Fibroblast of gingiva (primary cell): Measurements from ENCODE around the gene CALML6.
"Not testable (repeated sequence)": the region's sequence is repeated elsewhere in the genome, so short reads cannot be mapped to it uniquely, and the experiment has no call there.

Source experiments
- DNase-seq: peaks from one replicate; pipeline ENCODE4 v3.0.0-alpha.2; 2011; ENCODE audit warnings: low read depth

The CALML6 gene, protein sequence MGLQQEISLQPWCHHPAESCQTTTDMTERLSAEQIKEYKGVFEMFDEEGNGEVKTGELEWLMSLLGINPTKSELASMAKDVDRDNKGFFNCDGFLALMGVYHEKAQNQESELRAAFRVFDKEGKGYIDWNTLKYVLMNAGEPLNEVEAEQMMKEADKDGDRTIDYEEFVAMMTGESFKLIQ

DNA sequence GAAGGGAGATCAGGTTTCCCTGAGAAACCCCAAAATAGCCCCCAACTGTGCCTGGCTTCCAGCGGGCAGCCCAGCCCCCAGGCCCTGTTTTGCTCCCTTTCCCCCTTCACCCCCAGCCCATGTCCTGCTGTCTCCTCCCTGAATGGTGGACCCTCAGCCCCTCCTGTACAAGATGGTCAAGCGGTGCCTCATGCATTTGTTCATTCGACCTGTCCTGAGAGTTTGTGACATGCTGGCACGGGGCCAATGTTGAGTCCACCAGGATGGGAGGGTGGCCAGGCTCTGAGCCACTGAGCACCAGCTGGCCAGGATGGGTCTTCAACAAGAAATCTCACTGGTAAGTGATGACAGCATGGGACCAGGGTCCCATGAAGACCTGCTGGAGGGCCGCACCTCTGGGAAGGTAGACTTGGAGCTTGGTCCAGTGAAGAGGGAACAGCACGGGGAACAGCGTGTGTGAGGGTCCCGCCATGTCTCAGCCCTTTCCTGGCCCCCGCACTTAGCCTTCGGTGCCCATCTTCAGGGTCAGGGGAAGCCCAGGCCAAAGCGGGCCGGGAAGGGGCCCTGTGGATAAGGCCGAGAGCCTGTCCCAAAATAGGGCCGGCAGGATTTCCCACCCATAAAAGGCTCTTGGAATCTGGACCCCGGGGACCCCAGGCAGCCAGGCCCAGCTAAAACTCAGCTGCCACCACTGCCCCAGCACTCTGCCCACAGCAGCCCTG is at the start of gene CALML6:
Gene CALML6, plus strand, starts transcription at position 290 of the 722 bp plus-strand sequence. Its CDS starts 21 bp downstream, at position 311.
- no peak for DNase-seq

DNA sequence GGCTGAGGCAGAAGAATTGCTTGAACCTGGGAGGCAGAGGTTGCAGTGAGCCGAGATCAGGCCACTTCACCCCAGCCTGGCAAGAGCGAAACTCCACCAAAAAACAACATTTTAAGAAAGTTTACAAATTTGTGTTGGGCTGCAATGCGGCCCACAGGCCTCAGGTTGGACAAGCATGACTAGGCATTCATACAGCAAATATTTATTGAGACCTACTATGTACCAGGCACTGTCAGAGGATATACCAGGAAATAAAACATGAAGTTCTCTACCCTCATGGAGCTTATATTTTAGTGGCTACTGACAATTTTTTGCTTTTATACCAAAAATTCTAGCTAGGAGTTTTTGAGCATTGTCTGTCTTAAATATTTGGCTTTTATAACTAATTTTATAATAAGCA is 47.9 kb upstream of the CALML6 start:
- no peak for DNase-seq

DNA sequence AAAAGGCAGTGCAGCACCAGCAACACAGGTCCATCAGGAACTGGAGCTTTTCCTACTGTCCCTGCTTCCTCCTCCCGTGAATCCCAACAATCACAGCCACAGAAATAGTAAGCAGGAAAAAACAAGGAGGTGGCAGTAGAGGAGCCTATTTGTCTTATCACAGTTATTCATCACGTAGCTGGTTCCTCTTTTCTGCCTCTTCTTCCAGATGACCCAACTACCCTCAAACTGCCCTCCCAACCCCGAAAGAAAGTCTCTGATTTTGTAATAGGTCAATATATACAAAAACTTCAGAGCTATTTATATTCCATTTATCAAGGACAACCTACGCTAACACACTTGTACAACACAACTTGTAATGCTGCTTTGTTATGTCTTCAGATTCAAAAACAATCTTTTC is 45.6 kb upstream of the CALML6 start:
- no peak for DNase-seq

DNA sequence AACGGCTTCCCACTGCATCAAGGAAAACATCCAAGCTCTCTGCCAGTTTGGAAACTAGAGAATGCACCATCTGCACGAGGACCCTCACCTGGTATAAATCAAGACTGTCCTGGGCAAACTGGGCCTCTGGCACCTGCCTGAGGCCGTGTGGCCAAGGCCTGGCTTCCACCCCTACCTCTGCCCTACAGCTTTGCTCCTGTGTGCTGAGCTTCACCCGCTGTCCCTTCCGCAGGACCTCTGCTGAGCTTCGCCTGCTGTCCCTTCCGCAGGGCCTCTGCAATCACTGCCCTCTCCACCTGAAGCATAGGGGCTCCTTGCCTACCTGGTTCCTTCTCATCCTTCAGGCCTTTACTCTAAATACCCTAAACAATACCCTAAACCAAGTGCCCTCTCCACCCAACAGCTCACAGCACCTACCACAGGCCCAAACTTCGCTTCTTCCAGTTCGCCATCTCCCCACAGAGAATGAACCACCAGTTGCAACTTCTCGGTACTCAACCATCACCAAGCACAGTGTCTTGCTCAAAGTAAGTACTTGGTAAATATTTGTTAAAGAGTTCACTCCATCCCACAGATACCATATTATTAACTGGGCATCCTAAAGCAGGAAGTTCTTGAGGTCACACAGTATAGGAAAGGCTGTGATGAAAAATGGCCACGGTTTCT is 42.6 kb upstream of the CALML6 start:
- DNase-seq, result no peak

DNA sequence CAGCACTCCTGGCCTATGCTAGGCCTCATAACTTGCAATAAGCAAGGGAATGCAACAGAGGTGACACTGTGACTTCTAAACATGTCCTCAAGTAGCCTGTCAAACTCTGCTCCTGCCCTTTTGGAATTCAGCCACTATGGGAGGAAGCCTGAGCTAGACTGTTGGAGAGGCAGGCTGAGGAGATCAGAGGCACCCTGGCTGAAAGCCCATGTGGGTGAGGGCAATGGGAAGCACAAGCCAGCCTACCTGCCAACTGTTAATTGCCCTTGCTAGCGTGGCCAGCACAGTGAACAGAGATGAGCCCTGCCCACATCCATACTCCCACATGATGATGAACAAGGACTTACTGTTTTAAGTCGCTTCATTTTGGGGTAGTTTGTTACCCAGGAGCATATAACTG is 41.9 kb upstream of the CALML6 start:
- no peak for DNase-seq

DNA sequence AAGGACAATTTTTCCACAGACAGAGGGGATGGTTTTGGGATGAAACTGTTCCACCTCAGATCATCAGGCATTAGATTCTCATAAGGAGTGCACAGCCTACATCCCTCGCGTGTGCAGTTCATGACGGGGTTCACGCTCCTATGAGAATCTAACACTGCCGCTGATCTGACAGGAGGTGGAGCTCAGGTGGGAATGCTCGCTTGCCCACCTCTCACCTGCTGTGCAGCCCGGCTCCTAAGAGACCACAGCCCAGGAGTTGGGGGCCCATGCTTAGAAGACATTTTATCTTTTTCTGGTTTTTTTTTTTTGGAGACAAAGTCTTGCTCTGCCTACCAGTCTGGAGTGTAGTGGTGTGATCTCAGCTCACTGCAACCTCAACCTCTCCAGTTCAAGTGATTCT is 40.2 kb upstream of the CALML6 start:
- no peak for DNase-seq

DNA sequence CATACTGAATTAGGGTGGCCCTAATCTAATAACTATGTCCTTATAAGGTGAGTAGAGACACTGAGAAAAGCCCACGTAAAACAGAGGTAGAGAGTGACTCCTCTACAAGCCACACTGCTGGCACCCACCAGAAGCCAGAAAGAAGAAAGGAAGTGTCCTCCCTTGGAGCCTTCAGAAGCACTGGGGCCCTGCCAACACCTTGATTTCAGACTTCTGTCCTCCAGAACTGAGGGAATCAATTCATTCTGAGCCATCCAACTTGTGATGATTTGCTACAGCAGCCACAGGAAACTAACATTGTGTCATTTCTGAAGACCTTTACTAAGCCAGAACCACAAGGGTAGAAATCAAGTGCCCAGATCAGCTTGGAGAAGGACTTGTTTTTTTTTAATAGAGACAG is 39.1 kb upstream of the CALML6 start:
- DNase-seq, result no peak

DNA sequence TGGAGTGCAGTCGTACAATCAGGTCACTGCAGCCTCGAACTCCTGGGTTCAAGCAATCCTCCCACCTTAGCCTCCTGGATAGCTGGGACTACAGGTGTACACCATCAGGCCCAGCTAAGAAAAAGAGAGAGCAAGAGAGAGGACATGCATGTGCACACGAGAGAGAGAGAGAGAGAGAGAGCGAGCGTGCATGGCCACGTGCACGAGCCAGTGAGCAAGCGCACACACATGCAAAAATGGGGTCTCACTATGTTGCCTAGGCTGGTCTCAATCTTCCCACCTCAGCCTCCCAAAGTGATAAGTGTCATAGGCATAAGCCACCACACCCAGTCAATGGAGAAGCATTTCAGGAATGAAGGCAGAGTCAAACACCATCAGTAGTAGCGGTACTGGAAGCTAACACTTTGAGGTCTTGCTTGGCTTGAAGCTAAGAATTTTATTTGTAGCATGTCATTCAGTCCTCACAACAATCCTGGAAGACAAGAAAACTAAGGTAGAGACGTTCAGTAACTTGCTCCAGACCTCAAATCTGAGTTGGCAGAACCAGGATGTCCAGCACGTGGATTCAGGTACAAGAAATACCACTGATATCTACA is 38.6 kb upstream of the CALML6 start:
- DNase-seq, result no peak

DNA sequence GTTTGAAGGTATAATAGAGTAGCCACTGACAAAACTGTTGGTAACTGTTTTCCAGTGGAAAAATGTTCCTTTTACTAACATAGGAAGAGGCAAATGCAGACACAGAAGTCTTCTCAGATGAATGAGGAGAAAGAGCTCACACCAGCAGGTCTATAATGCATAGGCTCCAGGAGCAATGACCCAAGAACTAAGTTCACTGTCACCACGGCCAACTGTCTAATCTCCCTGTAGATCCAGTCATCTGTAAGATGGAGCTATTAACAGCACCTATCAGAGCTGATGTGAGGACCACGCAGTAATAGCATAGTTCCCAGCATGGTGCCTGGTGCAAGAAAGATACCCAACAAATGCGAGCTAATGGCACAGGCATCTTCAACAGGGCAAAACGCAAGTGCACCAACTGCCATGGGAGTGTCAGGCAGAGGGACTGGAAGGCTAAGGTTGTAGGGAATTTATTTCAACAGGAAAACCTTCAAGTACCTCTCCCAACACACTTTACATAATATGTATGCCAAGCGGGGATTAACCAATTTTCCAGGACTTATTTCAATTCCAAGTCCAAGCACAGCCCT is 37.1 kb upstream of the CALML6 start:
- no peak for DNase-seq

DNA sequence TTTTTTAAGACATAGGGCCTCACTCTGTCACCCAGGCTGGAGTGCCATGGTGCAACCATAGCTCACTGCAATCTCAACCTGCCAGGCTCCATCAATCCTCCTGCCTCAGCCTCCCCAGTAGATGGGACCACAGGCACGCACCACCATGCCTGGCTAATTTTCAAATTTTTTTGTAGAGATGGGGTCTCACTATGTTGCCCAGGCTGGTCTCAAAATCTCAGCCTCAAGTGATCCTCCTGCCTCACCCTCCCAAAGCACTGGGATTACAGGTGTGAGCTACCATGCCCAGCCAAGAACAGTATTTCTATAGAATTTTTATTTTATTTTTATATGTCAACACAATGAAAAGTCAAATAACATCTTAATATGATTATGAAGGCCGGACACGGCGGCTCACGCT is 35.1 kb upstream of the CALML6 start:
- no peak for DNase-seq

DNA sequence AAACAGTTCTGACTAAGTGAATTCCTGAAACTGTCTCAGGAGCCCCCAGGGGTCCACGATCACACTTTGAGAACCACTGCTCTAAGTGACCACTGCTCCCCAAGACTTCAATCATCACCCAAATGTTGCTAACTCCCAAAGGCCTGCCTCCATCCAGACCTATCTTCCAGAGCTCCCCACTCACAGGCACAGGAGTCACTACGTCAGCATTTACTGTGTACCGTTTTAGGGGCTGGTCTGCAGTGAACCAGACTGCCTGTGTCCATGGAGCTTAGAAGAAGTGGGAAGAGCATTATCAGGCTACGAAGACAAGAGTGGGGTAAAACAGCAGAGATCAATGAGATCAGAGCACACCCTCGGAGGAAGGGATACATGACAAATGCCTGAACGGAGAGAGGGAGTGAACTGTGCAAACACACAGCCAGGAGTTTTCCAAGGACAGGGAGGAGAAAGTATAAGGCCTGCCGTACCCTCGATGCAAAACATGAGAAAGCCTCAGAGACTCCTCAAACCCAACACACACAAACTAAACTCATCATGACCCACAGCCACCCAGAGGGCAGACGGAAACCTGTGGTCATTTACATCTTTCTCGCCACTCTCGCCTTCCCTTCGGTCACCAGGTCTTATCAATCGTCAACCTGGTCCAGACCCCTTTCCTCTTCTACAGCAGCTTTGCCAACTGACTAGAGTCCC is 34.3 kb upstream of the CALML6 start:
- DNase-seq, result no peak

DNA sequence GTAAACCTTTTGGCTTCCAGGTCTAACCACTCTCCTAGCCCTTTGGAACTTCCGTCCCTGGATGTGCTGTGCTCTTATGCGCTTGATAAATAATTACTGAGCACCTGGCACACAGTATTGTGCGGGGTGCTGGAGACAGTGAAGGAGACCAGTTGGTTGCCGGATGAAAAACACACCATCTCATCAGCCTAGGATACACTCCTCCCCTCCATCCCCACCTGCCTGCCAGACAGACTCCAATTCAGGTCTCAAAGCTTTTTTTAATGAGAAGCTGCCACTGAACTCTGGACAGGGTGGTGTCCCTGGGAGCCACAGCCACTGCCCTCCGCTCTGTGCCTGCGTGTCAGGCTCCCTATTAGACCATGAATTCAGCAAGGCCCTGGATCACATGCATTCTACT is 33.3 kb upstream of the CALML6 start:
- DNase-seq, result no peak

DNA sequence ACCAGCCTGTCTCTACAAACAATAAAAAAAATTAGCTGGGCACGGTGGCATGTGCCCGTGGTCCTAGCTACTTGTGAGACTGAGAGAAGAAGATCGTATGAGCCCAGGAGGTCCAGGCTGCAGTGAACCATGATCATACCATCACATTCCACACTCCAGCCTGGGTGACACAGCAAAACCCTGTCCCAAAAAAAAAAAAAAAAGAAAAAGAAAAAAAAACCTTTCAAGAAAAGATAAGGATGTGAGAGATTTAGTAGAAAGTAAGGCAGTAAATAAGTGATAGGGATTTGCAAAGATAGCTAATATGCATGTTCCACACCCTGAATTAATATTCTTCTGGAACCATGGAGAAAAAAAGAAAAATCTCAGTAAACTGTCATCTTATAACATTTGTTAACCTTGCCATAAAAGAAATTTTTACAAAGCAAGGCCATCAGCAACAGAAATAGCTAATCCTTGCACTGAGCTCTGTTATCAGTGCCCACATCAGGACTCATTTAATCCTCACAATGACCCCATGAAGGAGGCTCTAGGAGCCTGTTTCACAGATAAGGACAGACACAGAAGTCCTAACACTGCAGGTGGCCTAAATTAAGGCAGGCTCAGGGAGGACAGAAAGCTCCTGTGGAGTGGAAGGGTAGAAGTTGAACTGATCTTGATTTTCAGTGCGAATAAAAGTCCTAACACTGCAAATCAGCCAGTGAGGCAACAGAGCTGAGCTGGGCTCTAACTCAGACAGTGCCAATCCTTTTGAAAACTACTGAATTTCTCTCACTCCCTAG is 31.8 kb upstream of the CALML6 start:
- peak; percentile 53 for DNase-seq

DNA sequence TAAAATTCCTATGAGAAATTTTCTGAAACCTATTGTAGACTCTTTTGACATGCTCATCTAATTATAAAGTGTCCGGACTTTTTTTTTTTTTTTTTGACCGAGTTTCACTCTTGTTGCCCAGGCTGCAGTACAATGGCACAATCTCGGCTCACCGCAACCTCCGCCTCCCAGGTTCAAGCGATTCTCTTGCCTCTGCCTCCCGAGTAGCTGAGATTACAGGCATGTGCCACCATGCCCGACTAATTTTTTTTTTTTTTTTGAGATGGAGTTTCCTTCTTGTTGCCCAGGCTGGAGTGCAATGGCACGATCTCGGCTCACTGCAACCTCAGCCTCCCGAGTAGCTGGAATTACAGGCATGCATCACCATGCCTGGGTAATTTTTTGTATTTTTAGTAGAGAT is 31.2 kb upstream of the CALML6 start:
- not testable (repeated sequence) for DNase-seq

DNA sequence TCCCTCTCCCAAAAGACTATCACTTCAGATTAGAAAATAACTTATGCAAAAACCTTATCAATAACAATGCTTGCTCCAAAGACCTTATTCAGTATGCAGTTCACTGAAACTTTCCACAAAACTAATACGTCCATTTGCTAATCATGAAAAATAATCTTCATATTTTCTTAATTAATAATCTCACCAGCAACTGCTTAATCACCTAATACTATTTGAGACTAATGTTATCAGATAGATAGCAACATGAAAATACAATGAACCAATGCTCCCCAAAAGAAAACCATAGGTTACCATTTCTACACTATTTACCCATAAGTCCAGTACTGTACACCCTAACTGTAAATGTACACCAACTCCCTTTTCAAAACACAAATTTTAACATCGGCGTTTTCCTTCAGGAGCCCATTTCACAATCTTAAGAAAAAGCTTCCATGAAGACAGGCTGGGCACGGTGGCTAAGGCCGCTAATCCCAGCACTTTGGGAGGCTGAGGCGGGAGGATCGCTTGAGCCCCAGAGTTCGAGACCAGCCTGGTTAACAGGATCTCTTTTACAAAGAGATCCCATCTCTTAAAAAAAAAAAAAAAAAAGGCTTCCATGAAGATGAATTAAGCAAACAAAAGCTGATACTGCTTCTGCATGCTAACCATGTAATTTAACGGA is 25.8 kb upstream of the CALML6 start:
- peak; percentile 30 for DNase-seq

DNA sequence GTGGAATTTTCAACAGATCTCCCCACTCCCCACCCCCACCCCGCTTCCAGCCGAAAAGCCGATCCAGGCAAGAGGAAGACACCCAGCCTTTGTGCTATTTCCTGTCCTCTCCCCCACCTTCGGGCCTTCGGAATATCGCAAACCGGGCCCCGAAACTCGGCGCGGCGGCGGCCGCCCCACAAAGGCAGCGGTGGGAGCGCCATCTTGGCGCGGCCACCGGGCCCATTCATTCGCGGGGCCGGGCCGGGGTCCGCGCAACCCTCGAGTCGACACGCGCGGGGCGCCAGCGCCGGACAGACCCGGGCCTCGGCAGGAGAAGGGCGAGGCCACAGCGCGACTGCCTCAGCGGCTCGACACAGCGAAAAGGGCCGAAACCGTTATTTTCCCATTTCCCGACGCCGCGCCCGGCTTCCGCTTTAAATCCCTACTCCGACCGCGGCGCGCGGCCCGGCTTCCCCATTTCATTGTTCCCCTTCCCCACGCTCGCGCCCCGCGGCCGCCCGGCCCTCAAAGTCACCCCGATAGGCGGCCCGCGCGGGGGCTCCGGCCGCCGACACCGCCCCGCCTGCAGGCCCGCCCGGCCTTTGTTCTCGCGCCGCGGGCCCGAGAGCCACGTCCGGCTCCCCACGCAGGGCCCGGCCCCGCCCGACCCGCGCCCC is 25.1 kb upstream of the CALML6 start:
- peak; percentile 32 for DNase-seq

DNA sequence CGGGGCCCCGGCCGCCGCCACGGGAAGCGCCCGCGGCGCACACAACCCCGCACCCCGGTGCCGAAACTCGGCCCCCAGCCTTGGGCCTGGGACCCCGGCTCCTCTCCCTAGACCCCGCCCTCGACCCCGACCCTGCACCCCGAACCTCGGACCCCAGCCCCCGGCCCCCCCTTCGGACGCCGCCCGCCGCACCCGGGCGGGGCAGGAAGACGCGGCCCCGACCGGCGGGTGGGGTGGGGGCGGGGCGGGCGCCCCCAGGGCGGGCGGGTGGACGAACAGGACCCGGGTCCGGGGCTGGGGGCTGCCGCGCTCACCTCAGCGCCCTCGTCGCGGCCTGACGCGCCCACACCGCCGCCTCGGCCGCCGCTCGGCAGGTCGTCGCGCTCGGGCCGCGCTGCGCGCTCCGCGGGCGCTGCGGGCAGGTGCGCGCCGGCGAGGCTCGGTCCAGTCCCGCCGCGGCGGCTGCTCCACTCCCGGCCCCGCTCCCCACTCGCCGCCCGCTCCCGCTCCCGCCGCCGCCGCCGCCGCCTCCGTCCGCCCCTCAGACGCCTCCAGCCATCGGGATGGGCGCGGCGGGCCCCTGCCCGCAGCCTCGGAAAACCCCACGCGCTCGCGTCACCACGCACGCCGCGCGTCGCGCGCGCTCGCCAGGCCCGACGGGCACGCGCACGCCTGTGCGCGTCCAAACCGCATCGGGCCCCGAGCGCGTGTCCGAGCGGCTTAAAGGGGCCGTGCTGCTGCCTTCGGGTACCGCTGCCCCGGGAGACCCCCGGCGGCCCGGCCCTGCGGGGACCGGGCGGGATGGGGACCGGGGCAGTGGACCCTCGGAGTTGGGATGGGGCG is 24.3 kb upstream of the CALML6 start, which contains the start of gene GNB1:
Gene GNB1, minus strand, starts transcription at position 582 of the 843 bp plus-strand sequence. CDS start 65,634 bp downstream, outside the sequence.
- DNase-seq, result peak; percentile 86

DNA sequence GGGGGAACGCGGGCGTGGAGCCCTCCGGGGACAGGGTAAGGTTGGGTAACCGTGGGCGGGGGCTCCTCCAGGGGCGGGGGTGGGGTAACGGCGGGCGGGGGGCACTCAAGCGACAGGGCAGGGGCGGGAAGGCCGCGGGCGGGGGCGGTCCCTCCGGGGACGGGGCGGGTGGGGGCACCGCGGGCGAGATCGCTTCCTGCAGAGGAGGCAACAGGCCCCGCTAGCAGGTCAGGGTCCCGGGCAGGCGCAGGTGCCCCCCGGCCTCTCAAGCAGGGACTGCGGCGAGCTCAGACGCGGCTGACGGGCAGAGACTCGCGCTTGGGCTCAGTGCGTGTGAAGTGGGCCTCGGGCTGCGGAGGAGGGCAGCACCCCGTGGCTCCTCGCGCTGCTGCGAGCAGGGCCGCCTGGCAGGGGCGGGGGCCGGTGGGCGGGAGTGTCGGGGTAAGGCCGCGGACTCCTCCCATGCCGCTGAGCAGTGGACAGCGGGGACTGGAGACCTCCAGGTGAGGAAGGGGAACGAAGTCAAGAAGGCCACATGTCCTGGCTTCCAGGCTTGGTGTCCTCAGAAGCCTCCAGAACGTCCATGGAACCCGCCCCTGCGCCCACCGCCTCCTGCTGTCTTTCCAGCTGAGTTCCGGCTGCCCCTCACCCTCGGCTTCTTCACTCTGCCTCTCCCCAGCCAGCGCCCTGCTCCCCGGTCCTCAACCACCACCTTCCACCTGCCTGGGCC is 23.5 kb upstream of the CALML6 start:
- peak; percentile 53 for DNase-seq
